GM19043 (cell line): ENCODE measurements around the gene NCOR2.
"Not testable (repeated sequence)": the region's sequence is repeated elsewhere in the genome, so short reads cannot be mapped to it uniquely, and the experiment has no call there.

Experiments used
- ATAC-seq: cut with Tn5 transposase; IDR thresholded peaks from one replicate; pipeline ENCODE4 v1.9.1; 2021; ENCODE audit warnings: low read depth; ENCODE audit not compliant: unreplicated experiment

The NCOR2 gene

DNA sequence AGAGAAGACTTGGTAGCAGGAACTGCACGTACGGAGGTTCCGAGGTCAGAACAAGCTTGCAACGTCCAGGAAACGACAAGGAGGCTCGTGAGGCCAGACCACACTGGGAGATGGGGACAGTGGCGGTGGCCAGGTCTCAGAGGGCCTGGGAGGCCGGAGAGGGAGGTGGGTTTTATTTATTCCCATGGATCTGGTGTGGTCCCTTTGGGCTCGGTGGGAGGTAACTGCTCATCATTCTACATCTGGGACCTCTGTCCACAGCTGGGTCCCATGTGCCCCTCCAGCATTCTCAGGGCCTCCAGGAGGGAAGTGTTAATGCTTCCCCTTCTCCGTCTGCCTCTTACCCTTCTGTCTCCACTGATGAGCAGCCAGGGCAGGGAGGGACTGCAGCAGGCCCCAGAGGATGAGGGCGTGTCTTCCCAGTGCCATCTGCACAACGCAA lies 35.7 kb upstream of the NCOR2 start:
- no peak for ATAC-seq

DNA sequence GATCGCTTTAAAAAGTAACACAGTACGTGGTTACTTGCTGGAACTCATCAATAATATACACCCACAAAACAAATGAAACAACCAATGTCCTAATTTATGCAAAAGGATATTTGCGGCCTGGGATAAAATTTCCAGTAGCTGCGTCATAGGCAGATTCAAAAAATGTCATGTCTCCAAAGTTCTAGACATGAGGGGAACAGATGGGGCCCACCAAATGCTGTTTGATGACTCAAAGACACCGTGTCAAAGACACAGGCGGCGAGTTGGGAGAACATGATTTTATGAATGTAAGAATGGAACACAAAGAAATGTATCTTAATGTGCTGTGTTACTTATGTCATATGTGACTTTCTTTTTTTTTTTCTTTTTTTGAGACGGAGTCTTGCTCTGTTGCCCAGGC lies 34.3 kb upstream of the NCOR2 start:
- ATAC-seq: no peak

DNA sequence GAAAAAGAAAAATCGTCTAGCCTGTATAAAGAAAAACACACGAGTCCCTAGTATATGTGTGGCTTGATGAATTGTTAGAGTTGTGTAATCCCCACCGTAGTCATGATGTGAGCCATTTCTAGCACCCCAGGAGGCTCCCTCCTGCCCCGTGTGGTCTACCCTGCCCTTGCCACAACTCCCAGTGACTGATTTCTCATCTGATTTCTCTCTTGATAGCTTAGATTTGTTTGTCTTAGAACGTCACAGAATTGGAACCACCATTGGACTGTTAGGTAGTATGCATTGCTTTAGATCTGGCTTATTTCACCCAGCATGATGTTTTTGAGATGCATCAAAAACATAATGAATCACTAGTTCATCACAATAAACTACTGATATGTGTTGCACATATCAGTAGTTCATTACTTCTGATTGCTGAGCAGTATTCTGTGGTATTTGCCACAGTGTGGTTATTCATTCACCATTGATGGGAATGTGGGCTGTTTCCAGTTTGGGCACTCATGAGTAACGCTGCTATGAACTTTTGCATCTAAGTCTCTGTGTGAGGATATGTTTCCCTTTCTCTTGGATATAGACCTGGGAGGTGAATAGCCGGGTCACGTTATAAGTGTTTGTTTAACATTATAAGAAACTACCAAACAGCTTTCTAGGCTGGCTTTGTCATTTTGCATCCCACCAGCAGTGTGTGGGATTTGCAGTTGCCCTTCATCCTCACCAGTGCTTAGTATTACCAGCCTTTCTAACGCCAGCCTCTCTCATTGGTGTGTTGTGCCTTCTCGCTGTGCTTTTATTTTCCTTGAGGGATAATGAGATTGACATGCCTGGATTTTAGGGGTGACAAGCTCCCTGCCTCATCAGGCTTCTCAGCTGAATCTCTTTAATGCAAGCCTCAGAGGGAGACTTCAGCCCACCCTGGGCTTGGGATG lies 31.9 kb upstream of the NCOR2 start:
- no peak for ATAC-seq

DNA sequence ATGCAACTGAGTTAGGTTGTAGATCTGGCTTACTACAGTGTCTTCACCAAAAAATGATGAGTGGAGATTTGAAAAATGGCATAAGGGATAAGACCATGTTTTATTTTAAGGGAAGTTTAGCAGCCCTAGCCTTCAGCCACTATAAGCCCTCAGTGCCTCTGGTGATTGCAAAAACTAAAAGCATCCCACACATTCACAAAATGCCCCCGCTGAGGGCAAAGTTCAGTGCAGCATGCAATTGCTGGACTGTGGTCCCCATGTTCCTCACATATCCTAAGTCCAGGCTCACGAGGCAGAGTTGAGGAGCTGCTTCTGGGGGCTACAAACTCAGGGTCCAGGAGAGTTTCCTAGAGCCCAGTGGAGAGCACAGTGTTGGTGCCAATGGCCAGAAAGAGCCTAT lies 29.6 kb upstream of the NCOR2 start:
- no peak for ATAC-seq

DNA sequence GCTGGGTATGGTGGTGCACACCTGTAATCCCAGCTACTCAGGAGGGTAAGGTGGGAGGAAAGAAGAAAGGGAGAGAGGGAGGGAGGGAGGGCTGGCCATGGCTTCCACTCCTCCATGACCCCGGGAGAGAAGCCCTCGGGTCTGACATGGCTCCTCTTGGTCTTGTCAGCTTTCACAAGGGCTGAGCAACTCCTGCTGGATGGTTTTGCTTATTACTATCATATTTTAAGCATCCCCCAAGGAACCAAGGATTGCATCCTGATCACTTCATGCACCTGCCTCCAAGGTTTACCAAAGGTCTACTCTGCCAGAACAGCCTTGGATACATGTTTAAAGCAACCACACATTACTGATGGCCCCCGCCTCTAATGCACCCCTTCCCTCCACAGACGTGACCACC lies 28.0 kb upstream of the NCOR2 start:
- no peak for ATAC-seq

DNA sequence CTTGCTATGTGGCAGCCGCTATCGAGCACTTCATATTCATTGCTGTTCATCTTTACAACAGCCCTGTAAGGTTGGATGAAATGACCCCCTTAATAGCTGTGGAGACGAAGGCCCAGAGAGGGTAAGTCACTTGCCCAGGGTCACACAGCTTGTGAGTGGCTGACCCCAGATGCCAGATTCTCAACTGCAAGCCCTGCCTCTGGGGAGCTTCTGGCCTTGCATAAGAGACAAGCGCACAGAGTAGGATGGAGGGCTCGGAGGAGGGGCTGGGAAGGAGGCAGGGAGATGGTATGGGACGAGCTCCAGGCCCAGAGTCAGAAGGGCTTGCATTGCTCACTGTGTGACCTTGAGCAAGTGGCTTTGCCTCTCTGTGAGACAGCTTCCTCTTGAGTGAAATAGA lies 27.4 kb upstream of the NCOR2 start:
- no peak for ATAC-seq

DNA sequence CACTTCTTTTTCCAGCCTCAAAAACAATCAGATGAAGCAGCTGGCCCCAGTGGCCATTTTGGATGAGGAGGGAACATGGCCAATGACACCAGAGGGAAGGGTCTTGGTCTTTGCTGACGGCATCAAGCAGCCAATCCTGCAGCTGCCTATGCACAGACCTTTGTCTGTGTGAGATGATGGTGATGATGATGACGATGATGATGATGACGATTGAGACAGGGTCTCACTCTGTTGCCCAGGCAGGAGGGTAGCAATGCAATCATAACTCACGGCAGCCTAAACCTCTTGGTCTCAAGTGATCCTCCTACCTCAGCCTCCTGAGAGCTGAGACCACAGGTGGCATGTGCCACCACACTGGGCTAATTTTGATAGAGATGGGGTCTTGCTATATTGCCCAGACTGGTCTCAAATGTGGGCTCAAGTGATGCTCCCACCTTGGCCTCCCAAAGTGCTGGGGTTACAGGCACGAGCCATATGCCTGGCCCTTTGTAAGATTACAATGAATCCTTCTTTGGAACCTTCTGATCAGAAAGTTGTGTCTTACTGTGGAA lies 26.5 kb upstream of the NCOR2 start:
- no peak for ATAC-seq

DNA sequence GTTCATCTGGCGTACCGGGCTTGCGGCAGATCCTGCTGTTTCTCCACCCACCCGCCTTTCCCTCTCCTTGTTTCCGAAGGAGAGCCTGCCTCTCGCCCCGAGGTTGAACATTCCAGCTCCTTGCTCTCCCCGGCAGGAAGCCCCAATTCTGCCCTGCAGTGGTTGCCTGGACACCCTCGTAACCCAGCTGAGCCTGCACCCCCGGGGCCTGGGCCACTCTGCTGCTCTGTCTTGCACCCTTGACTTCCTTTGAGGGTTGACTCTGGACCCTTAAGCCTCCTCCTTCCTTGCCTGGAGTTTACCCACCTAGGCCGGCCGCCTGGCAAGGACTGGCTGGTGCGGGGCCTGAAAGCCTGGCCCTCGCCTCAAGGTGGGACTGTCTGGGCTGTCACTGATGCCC lies 25.8 kb upstream of the NCOR2 start:
- ATAC-seq: no peak

DNA sequence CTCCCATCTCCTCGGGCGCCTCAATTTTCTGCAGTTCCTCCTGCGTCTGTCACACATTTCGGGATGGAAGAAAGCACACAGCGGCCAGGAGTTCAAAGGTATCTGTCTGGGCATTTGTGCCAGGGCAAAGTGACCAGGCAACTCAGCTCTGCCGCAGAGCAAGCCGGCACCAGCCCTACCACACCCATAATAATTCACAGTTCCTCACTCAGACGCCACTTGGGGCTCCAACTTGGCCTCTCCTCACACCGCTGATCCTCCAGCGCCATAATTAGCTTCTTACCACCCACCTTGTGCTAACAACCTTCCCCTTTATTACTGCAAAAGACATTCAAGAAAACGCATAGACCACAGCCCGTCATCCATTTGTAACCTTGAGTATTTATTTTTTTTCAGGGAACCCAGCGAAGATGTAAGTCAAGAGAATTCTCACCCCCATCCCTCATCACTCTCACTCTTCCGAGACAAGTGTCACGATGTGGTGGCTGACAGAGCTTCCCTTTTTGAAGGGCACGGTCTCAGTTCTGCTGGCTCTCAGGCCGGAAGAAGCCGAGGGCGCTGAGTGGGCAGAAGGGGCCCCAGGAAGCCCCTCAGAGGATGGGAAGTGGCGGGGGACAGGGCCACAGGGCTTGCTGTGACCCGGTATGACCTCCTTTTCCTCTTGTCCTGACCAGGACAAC lies 25.2 kb upstream of the NCOR2 start:
- no peak for ATAC-seq

DNA sequence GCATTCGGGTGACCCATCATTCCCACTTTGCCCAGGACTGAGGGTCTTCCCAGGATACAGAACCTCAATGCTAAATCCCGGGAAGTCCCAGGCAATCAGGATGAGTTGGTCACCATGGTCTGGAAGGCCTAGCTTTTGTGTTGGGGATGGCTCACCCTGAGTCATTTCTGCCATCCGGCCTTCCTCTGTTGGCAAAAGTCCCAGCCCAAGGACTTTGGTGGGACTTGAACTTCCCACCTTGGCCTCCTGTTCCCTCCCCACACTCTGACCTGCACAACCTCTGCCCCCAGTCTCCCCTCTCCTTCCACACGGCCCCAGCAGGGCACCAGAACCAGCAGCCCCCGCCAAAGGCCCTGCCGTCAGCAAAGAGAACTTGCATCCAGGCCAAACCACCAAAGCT lies 24.6 kb upstream of the NCOR2 start:
- ATAC-seq: no peak

DNA sequence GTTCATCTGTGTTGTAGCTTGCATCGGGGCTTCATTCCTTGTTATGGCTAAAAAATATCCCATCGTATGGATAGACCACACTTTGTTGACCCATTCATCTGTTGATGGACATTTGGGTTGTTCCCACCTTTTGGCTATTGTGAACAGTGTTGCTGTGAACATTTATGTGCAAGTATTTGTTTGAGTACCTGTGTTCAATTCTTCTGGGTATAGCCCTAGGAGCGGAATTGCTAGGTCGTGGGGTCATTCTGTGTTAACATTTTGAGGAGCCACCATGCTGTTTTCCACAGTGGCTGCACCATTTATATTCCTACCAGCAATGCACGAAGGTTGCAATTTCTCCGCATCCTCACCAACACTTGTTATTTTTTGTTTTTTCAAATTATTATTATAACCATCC lies 23.0 kb upstream of the NCOR2 start:
- no peak for ATAC-seq

DNA sequence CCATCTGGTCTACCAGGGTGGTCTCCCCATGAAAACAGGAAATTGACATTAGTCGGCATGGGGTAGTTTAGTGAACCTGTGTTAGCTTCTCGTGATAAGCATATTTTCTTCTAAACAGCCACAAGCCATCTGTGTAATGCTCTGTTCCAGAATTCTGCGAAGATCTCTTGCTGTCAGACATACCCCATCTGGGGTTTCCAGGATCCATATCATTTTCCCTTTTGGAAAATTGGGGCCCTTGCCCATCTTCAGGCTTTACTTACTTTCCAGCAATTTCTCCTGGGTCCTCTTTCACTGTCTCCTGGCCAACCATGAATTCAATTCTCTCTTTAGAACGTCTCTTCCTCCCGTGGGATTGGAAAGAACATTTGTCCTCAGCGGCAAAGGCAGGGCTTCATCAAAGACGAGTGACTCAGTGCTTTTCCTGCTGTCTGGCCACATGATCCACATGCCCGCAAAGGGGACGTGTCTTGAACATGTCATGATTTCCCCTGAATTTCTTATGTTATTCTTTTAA lies 21.4 kb upstream of the NCOR2 start:
- no peak for ATAC-seq

DNA sequence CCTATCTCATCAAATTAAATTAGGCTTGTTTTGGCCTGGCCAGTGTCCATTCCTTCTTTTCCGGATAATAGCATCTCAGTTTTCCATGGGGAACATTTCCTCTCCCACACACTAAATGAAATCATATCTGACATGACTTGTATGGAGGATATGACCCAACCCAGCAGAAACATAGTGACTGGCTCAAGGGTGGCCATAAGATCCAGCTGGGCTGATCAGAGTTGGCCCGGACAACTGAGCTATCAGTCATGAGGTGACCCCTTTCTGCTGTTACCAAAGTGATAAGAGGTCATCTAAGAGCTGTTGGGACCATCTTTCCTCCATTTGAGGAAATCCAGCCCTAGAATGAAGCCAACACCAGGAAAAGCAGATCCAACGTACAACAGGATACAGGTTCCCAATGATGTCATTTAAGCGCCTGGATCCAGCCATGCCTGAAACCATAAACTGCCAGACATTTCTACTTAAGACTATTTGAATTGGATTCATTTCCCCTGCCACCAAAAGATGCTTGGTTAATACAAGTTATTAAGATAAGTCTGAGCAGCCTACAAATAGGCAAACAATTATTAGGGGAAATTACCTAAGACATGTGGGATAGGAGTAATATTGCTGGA lies 20.7 kb upstream of the NCOR2 start:
- no peak for ATAC-seq

DNA sequence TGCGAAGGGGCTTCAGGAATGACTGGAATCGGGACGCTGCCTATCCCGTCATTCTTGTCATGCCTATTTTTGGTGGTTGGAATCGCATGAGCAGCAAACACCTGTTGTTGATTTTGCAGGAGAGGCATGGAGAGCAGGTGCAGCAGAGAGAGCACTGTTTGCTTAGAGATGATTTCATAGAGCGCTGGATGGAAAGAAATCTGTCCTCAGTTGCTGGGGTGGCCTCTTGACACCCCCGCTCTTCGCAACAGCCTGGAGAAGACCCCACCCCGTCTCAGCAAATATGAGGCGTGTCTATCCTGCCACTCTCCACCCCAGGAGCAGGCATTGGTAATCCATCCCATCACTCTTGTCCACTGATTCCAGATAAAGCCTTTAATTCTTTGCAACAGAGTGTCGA lies 19.3 kb upstream of the NCOR2 start:
- no peak for ATAC-seq

DNA sequence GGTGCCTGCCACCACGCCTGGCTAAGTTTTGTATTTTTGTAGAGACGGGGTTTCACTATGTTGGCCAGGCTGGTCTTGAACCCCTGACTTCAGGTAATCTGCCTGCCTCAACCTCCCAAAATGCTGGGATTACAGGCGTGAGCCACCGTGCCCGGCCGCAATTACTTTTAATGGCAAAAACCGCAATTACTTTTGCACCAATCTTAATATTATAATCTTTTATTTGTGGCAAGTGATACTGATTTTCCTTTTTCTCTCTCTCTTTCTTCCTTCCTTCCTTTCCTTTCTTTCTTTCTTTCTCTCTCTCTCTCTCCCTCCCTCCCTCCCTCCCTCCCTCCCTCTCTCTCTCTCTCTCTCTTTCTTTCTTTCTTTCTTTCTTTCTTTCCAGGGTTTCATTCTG lies 17.1 kb upstream of the NCOR2 start:
- ATAC-seq: not testable (repeated sequence)

DNA sequence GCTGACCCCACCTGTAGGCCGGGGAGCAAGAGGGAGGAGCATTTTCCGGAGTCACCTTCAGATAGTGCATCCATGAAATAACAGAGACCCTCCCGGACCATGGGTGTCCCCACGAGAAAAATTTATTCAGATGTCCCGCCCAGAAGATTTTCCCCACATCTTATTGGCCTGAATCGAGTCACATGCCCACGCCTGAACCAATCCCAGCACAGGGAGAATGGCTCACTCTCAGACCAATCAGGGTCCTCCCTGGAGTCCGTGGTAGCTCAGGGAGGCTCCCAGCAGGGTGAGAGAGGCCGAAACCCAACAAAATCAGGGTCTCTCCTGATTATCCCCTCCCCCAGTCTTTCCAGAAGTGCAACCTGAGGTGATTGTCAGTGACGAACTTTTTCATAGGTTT lies 16.4 kb upstream of the NCOR2 start:
- ATAC-seq: no peak

DNA sequence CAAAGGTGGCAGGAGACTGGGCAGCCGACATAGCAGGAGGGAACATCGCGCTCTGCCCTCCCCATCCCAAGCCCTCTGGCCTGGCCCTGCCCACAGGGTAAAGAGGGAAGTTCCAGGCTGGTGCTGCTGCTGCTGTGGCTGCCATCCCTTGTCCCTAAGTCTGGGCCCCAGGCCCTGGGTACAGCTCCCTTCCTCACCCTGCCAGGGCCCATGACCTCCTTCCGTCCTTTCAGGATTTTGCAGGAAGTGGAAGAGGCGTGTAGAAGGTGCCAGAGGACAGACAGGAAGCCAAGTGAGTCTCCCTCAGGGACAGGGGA lies 14.7 kb upstream of the NCOR2 start:
- ATAC-seq: no peak

DNA sequence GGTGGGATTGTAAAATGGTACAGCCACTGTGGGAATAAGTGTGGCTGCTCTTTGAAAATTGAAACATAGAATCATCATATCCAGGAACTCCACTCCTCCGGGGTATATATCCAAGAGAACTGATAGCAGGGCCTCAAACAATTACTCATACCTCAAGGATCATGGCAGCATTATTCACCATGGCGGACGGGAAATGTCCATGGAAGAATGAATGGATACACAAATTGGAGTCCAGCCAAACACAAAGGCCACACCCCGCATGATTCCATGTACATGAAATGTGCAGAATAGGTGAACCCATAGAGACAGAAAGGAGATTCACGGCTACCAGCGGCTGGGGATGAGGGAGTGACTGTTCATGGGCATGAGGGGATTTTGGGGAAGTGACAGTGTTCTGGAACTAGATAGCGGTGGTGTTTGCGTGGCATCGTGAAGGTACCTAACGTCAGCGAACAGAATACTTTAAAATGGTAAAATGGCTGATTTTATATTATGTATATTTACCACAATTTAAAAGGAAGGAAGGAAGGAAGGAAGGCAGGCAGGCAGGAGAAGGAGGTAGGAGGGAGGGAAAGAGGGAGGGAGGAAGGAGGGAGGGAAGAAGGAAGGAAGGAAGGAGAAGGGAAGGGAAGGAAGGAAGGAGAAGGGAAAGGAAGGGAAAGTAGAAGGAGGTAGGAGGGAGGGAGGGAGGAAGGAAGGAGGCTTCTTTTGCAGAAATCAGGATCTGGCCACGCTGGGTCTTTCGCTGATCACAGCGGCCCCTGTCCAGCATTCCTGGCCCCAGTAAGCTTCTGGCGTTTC lies 14.1 kb upstream of the NCOR2 start:
- no peak for ATAC-seq

DNA sequence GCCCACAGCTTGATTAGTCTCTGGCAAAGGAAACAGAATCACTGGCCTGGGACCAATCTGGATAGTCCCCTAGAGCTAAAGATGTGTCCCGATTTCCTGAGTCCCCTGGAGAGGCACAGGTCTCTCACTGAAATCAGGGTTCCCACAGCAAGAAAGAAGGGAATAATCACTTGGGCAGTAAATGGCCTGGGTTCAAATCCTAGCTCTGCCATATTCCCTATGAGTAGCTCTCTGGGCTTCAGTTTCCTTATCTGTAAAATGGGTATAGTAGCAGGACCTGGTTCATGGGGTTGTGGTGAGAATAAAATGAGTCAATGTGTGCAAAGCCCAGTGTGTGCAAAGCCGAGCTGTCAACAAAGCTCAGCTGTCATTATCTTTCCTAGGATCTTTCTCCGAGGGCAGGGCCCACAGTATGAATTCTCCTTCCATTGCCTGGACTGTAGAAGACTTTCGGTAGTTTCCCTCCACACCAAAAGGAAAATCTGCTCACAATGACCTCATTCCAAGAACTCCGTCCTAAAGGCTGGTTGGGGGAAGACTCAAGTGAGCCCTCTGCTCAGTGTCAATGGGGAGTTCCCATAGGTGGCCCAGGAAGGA lies 12.6 kb upstream of the NCOR2 start:
- no peak for ATAC-seq

DNA sequence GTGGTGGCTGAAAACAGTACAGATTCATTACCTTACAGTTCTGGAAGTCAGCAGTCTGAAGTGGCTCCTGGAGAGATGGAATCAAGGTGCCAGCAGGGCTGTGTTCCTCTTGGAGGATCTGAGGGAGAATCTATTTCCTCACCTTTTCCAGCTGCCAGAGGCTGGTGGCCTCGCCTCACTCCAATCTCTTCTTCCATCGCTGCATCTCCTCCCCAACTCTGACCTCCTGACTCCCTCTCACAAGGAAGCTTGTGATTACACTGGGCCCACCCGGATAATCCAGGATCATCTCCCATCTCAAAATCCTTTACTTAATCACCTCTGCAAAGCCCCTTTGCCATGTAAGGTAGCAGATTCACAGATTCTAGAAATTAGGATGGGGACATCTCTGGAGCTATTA lies 11.4 kb upstream of the NCOR2 start:
- no peak for ATAC-seq
